ENCODE data around the gene LARGE2. TPM values are rescaled to one million over a fixed set of nuclear protein-coding genes. Genes with fewer than 3 reads are reported as not detected.

Gene LARGE2
- total RNA-seq, 1 donor = not detected

GRCh38 chr11:45973601-45974000 lies 51.1 kb downstream of the LARGE2 start:
- no peak overlapping the region for H2AFZ ChIP-seq (ENCODE audit: low read length)
- no peak overlapping the region for H3K4me3 ChIP-seq (ENCODE audit: insufficient read depth, low read length)
- TF ChIP-seq CTCF (IDR thresholded peaks at IDR 0.05; ENCODE audit: extremely low read depth, low read depth, low read length) = no peak
- no peaks in the 10 kb centered on the region for H3K27me3 ChIP-seq (ENCODE audit: insufficient read depth, low read length)
- H4K20me1 ChIP-seq (ENCODE audit: insufficient read depth, low read length) = no peaks in the 10 kb centered on the region
- no peaks in the 10 kb centered on the region for H3K4me1 ChIP-seq (ENCODE audit: insufficient read depth, low read length)
- H3K27ac ChIP-seq (ENCODE audit: low read depth, low read length) = no peak overlapping the region
- H3K9me3 ChIP-seq (ENCODE audit: low read depth, low read length) = no peaks in the 10 kb centered on the region
- H3K36me3 ChIP-seq (ENCODE audit: insufficient read depth, low read length) = peaks cover 25% of the 10 kb centered on the region
- no peak overlapping the region for H3K4me2 ChIP-seq (ENCODE audit: insufficient read depth, low read length)
- DNase-seq (ENCODE audit: insufficient read length, low spot score, missing footprints) = no peak
- H3K79me2 ChIP-seq (ENCODE audit: insufficient read depth, low read length) = no peaks in the 10 kb centered on the region

DNA sequence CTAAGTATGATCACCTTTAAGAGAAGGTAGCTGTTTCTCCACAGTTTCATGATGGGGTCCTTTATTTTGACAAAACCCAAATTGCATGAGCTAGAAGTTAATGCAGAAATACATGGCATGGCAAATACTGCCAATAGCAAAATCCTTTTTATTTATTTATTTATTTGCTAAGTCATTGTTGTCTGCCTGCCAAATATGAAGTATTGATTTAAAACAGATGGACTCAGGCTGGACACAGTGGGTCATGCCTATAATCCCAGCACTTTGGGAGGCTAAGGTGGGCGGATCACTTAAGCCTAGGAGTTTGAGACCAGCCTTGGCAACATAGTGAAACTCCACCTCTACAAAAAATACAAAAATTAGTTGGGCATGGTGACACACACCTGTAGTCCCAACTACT lies 52.4 kb downstream of the LARGE2 start:
- DNase-seq (ENCODE audit: insufficient read length, low spot score, missing footprints) = no peak
- Histone ChIP-seq H3K27ac (ENCODE audit: low read depth, low read length) (no peak overlapping the region), H2AFZ (ENCODE audit: low read length) (no peak overlapping the region), H3K4me1 (ENCODE audit: insufficient read depth, low read length) (no peaks in the 10 kb centered on the region), H3K4me3 (ENCODE audit: insufficient read depth, low read length) (no peak overlapping the region), H3K27me3 (ENCODE audit: insufficient read depth, low read length) (no peaks in the 10 kb centered on the region), H3K36me3 (ENCODE audit: insufficient read depth, low read length) (peaks cover 22% of the 10 kb centered on the region), H4K20me1 (ENCODE audit: insufficient read depth, low read length) (no peaks in the 10 kb centered on the region), H3K4me2 (ENCODE audit: insufficient read depth, low read length) (no peak overlapping the region), H3K79me2 (ENCODE audit: insufficient read depth, low read length) (no peaks in the 10 kb centered on the region), H3K9me3 (ENCODE audit: low read depth, low read length) (no peaks in the 10 kb centered on the region)
- TF ChIP-seq CTCF (IDR thresholded peaks at IDR 0.05; ENCODE audit: extremely low read depth, low read depth, low read length) = no peak

Other genes starting within 250 kb of the LARGE2 start
- 10.6 and 12.3 TPM in 2 replicates for gene SLC35C1, start 117.5 kb upstream of the LARGE2 start, total RNA-seq
- 21.0 and 21.8 TPM in 2 replicates for gene CRY2, start 75.2 kb upstream of the LARGE2 start, total RNA-seq
- gene MAPK8IP1, start 37.0 kb upstream of the LARGE2 start, total RNA-seq = 8.0 and 9.7 TPM in 2 replicates
- 0.88 and 1.8 TPM in 2 replicates for gene FREY1, start 15.4 kb upstream of the LARGE2 start, total RNA-seq
- 27.4 and 28.6 TPM in 2 replicates for gene PEX16, start 4.8 kb upstream of the LARGE2 start, total RNA-seq
- gene PHF21A, start 198.8 kb downstream of the LARGE2 start, total RNA-seq = 23.0 and 26.4 TPM in 2 replicates

Data from osteoblast (primary cell).